IPS-15b (cell line): ENCODE results near the gene NR3C1.

Experiments used
- H3K27me3 ChIP-seq: one replicate; pipeline ENCODE4 v1.6.1; 2013; ENCODE audit warnings: low read length; ENCODE audit not compliant: control insufficient read depth, insufficient read depth
- H3K36me3 ChIP-seq: one replicate; pipeline ENCODE4 v1.6.1; 2013; ENCODE audit warnings: low read length; ENCODE audit not compliant: control insufficient read depth, insufficient read depth
- H3K4me1 ChIP-seq: one replicate; pipeline ENCODE4 v1.6.1; 2013; ENCODE audit warnings: mild to moderate bottlenecking, low read length; ENCODE audit not compliant: control insufficient read depth, insufficient read depth
- H3K4me3 ChIP-seq: one replicate; pipeline ENCODE4 v1.5.1; 2013; ENCODE audit warnings: low read depth, low read length
- H3K9ac ChIP-seq: one replicate; pipeline ENCODE4 v1.6.1; 2013; ENCODE audit warnings: low read depth, mild to moderate bottlenecking, low read length
- H3K9me3 ChIP-seq: one replicate; pipeline ENCODE4 v1.6.1; 2013; ENCODE audit warnings: mild to moderate bottlenecking, low read length; ENCODE audit not compliant: control insufficient read depth, insufficient read depth

Gene NR3C1

DNA sequence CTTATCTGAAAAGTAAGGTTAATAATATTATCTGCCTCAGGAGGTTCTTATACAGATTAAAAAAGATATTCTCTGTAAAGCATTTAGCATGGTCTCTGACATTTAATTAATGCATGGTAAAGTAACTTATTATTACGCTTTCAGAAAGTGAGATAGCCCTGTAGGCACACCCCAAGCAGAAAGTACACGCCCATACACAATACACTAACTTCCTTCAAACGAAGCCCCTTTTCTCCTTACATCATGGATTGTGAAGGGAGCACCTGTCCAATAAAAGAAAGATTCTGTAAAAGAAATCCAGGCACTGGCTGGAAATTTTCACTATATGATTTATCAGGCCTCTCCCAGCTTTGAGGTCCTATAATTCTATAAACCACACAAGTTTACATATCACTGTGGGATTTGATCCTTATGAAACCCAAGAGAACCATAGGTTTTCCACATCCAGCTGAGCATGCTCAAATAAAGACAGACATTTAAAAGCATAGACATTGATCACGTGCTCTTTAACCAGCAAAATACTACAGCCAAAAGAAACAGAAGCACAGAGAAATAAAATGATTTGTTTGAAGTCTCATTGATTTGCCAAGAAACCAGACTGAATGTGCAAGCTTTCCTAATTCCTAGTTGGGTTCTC is 14.1 kb upstream of the NR3C1 start:
- Histone ChIP-seq H3K36me3 (no peaks in the 10 kb centered on the region), H3K27me3 (no peaks in the 10 kb centered on the region), H3K4me3 (no peak overlapping the region), H3K9me3 (no peaks in the 10 kb centered on the region), H3K9ac (no peak overlapping the region), H3K4me1 (peaks cover 6% of the 10 kb centered on the region)

- Histone ChIP-seq H3K36me3 (no peaks in the 10 kb centered on the region), H3K4me3 (no peak overlapping the region), H3K9ac (no peak overlapping the region), H3K4me1 (peaks cover 14% of the 10 kb centered on the region), H3K27me3 (no peaks in the 10 kb centered on the region), H3K9me3 (no peaks in the 10 kb centered on the region)
Observed at GRCh38 chr5:143416411-143416810, 12.9 kb upstream of the NR3C1 start.

DNA sequence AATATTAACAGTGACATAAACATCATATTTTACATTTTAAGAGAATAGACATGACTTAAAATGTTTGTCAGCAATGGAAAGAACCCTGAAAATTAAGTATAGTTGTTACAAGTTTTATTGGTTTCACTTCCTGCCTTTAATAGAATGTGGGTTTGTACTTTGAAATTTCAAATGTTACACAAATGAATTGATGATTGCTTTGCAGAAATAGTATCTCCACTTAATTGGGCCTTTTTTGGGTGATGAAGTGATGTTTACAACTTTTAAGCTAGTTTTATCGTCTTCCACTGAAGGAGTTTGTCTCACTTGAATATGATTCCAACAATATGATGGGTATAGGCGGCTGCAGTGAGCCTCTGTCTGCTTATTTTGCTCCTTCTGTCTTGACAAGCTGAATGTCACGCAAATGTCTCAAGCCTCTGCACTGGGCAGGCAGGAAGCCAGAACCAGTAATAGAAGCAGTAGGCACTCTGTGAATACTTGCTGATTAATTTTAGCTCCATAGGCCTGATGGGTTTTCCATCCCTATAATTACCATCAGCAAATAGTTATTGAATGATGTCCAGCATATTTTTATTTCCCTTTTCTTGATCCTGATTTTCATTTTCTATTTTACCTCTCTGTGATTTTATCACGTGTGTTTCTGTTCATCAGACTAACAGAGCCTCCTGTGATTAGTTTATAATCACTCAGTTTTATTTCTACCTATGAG is 10.6 kb upstream of the NR3C1 start:
- H3K9me3 ChIP-seq, result no peaks in the 10 kb centered on the region
- H3K4me3 ChIP-seq, result no peak overlapping the region
- no peak overlapping the region for H3K9ac ChIP-seq
- H3K27me3 ChIP-seq, result no peaks in the 10 kb centered on the region
- H3K4me1 ChIP-seq, result peaks cover 14% of the 10 kb centered on the region
- H3K36me3 ChIP-seq, result no peaks in the 10 kb centered on the region

DNA sequence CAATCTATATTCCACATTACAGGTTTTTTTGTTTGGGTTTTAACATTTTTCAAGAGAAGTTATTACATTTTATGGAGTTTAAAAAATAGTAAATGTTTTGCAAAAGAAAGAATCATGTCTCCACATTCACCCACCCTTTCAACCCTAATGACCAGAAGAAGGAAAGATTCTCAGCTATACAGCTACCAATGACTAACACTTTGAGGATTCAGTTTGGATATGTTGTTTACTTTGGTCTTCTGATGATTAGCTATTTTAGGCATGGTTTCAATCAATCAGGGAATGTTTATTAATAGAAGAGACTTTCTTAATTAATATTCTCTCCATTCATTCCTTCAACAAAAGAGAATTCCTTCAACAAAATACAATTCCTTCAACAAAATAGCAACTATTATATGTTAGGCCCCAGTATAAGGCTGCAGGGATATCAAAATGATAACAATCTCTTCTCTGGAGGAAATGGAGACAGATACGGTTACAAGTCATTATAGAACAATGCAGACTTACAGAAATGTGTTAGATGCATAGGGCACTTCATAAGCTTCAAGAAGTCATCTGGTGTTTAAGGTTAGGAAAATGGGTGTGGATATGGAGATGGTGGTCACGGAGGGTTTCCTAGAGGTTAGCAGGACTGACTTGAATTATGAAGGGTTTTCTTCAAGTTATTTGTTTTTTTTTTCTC is 9.3 kb upstream of the NR3C1 start:
- Histone ChIP-seq H3K27me3 (no peaks in the 10 kb centered on the region), H3K9me3 (no peaks in the 10 kb centered on the region), H3K4me1 (peaks cover 14% of the 10 kb centered on the region), H3K4me3 (no peak overlapping the region), H3K36me3 (no peaks in the 10 kb centered on the region), H3K9ac (no peak overlapping the region)

GRCh38 chr5:143409926-143410325 is 6.4 kb upstream of the NR3C1 start:
- Histone ChIP-seq H3K9ac (no peak overlapping the region), H3K9me3 (no peaks in the 10 kb centered on the region), H3K36me3 (no peaks in the 10 kb centered on the region), H3K4me3 (no peak overlapping the region), H3K27me3 (peaks cover 3% of the 10 kb centered on the region), H3K4me1 (peaks cover 11% of the 10 kb centered on the region)

GRCh38 chr5:143406408-143406807 is 2.9 kb upstream of the NR3C1 start:
- peaks cover 13% of the 10 kb centered on the region for H3K27me3 ChIP-seq
- no peaks in the 10 kb centered on the region for H3K9me3 ChIP-seq
- H3K36me3 ChIP-seq, result no peaks in the 10 kb centered on the region
- H3K9ac ChIP-seq, result no peak overlapping the region
- H3K4me1 ChIP-seq, result peaks cover 9% of the 10 kb centered on the region
- H3K4me3 ChIP-seq, result no peak overlapping the region

GRCh38 chr5:143405849-143406098 is 2.3 kb upstream of the NR3C1 start:
- H3K27me3 ChIP-seq, result peaks cover 19% of the 10 kb centered on the region
- H3K4me1 ChIP-seq, result peaks cover 13% of the 10 kb centered on the region
- H3K9me3 ChIP-seq, result no peaks in the 10 kb centered on the region
- H3K36me3 ChIP-seq, result no peaks in the 10 kb centered on the region
- peak overlapping the region; percentile 81 for H3K4me3 ChIP-seq
- peak overlapping the region; percentile 85 for H3K9ac ChIP-seq

DNA sequence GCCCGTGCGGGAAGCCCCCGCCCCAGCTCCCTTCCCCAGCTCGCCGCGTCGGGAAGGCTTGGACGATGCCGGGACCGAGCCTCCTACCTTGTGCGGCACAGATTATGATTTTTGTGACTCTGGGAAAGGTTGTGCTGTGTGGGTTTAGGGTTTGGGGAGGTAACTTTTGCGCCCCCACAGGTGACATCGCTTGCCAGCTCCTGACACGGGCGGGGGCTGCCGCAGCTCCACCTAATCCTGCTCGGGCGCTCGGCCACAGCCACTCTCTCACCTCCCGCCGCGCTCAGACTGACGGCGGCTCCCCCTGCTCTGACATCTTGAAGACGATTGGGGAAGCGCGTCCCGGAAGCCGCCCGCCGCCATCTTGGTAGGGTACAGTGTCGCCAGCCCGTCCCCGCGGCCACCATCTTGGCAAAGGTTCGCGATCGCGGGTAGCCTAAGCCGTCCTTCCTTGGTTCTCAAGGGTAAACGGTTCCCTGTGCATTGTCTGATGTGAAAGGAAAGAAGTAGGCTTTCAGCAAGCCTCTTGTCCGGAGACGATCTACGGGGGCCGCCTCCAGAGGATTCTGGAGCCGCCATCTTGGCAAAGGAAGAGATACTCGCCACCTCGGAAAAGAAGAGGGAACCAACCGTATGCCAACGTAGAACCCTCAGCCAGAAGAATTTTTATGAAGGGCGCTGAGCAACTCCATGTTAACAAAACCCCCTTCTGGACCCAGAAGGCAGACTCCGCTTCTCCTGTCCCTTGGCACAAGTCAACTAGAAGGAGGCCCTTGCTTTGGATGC is 1.8 kb upstream of the NR3C1 start:
- H3K27me3 ChIP-seq, result peaks cover 24% of the 10 kb centered on the region
- peak overlapping the region; percentile 81 for H3K4me3 ChIP-seq
- H3K4me1 ChIP-seq, result peaks cover 18% of the 10 kb centered on the region
- H3K9me3 ChIP-seq, result no peaks in the 10 kb centered on the region
- H3K9ac ChIP-seq, result peak overlapping the region; percentile 85
- H3K36me3 ChIP-seq, result no peaks in the 10 kb centered on the region

DNA sequence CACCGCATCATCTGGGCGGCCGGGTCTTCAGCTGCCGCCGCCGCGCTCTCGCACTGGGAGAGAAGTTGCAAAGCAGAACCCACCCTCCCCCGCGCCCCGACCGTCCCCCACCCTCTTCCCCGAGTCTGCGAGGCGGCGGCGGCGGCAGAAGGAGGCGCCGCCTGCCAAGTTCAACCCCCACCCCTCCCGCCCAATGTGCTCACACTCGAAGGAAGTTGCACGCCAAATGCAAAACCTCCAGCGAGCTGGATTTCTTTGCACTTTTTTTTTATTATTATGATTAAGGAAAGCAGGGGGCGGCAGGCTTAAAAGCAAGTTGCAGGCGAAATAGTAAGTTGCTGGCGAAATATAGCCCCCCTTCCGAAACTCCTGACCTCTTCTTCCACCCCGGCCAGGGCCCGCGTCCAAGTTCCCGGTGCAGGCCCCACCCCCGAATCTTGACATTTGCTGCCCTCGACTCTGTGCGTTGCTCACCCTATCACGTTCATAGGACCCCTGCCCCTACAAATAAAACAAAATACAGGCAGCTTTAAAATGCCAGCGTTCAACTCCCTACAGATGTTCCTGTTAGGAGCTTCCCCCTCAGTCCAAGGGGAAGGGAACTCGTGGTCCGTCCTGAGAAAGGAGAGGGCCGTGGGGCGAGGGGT is 1.1 kb upstream of the NR3C1 start:
- H3K9me3 ChIP-seq, result no peaks in the 10 kb centered on the region
- H3K4me1 ChIP-seq, result peaks cover 20% of the 10 kb centered on the region
- peaks cover 31% of the 10 kb centered on the region for H3K27me3 ChIP-seq
- peak overlapping the region; percentile 81 for H3K4me3 ChIP-seq
- H3K9ac ChIP-seq, result peak overlapping the region; percentile 85
- H3K36me3 ChIP-seq, result no peaks in the 10 kb centered on the region

- Histone ChIP-seq H3K4me1 (peaks cover 28% of the 10 kb centered on the region), H3K4me3 (peak overlapping the region; percentile 63), H3K9ac (no peak overlapping the region), H3K36me3 (no peaks in the 10 kb centered on the region), H3K27me3 (peaks cover 31% of the 10 kb centered on the region), H3K9me3 (no peaks in the 10 kb centered on the region)
Observed at GRCh38 chr5:143403334-143403592, 223 bp downstream of the NR3C1 start.

DNA sequence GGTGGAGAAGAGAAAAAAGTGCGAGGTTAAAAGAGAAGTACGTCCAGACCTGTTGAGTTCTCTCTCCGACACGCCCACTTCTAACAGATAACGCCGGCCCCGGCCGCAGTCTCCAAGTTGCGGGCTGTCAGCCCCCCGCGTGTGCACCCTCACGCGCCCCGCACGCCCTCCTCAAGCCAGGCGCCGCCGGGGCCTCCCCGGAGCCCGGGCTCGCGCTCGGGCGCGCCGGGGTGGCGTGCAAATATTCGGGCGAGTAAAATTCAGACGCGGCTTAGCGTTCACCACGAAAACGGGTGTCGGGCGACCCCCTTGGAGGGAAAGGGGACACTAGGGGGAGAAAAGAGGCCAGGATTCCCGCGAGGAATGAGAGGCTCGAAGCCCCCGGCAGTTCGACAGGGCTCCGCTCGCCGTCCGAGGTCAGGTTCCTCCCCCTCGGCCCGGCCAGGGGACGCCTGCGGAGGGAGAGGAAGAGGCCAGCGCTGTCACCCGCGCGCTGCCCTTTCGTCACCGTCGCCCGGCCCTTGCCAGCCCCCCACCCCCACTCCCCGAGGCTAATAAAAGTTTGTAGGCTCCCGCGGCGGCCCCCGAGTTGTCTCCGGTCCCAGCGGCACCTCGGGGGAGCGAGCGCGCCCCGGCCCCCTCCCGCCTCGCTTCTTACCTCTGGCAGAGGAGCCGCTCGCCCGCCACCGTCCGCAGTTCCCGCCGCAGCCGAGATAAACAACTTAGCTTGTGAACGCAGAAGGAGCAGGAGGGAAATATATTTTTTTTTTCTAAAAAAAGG is 743 bp downstream of the NR3C1 start:
- Histone ChIP-seq H3K9ac (no peak overlapping the region), H3K4me3 (peak overlapping the region; percentile 63), H3K9me3 (no peaks in the 10 kb centered on the region), H3K27me3 (peaks cover 31% of the 10 kb centered on the region), H3K4me1 (peaks cover 28% of the 10 kb centered on the region), H3K36me3 (no peaks in the 10 kb centered on the region)
